Measurements from ENCODE around the gene NBAS. TPM values are rescaled to one million over a fixed set of nuclear protein-coding genes. Genes with fewer than 3 reads are reported as not detected.

The NBAS gene
- total RNA-seq, 1 experiment from 2014 or later, result 32.5 TPM

DNA sequence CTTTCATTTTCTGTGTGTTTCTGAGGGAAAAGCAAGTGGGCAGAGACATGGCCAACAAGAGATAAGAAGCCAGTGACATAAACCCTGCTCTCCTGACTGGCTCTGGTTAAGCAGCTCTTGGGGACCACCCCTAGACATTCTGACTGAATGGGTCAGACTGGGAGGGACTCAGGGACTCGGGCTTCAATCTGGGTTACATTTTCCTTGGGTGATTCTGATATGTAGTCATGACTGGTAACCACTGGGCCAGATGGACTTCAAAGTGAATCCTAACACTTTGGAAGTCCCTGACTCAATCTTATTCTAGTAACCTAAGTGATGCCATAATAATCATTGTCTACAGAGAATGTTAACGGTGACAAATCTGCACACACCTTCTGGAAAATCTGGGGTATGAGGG, 397.8 kb downstream of the NBAS start:
- Histone ChIP-seq H2BK15ac (ENCODE audit: low read depth, low read length) (no peak overlapping the region), H3K4me2 (ENCODE audit: insufficient read depth, insufficient read length, low read length) (no peak overlapping the region), H4K5ac (ENCODE audit: insufficient read length, low read depth, low read length) (no peak overlapping the region), H4K8ac (replicated peaks; ENCODE audit: insufficient read length, low read depth, low read length) (no peak overlapping the region), H2BK120ac (ENCODE audit: low read depth, low read length, poor library complexity, severe bottlenecking) (no peak overlapping the region), H3K79me2 (ENCODE audit: insufficient read depth, low read length) (no peaks in the 10 kb centered on the region), H3K27me3 (ENCODE audit: insufficient read depth, low read length) (no peaks in the 10 kb centered on the region), H4K91ac (ENCODE audit: insufficient read length, low read depth, low read length) (no peak overlapping the region), H2BK5ac (ENCODE audit: insufficient read length, low read length) (no peak overlapping the region), H3K9me3 (ENCODE audit: control insufficient read depth, low read depth, low read length) (no peaks in the 10 kb centered on the region), H2AFZ (ENCODE audit: low read length) (no peak overlapping the region), H3K4ac (ENCODE audit: low read depth, low read length) (no peak overlapping the region), H3K79me1 (ENCODE audit: insufficient read depth, low read depth, low read length, poor library complexity, severe bottlenecking) (no peaks in the 10 kb centered on the region), H3K18ac (ENCODE audit: insufficient read length, low read depth, low read length) (no peak overlapping the region), H3K27ac (ENCODE audit: insufficient read length, low read depth, low read length) (no peak overlapping the region), H3K4me1 (ENCODE audit: insufficient read depth, low read length) (no peaks in the 10 kb centered on the region; the same call in 1 of the 2 replicates), H2BK12ac (ENCODE audit: insufficient read length, low read depth, low read length) (no peak overlapping the region), H3K23me2 (ENCODE audit: insufficient read length, low read depth, low read length, poor library complexity, severe bottlenecking) (no peaks in the 10 kb centered on the region), H2AK5ac (ENCODE audit: insufficient read length, low read length) (no peak overlapping the region), H2BK20ac (ENCODE audit: low read depth, low read length, poor library complexity, severe bottlenecking) (no peak overlapping the region), H3K56ac (ENCODE audit: insufficient read length, low read depth, low read length) (no peak overlapping the region), H4K20me1 (ENCODE audit: control insufficient read depth, insufficient read depth, insufficient read length) (no peaks in the 10 kb centered on the region), H3T11ph (ENCODE audit: low read length) (no peak overlapping the region), H3K14ac (ENCODE audit: insufficient read depth, low read length) (no peak overlapping the region), H3K23ac (ENCODE audit: insufficient read length, low read depth, low read length) (no peak overlapping the region), H3K9ac (ENCODE audit: extremely low read depth, insufficient read length, low read length) (no peak overlapping the region)
- H3K4me1 Mint-ChIP-seq, result peaks cover 26 to 31% of the 10 kb centered on the region in 2 experiments
- no peak overlapping the region; a peak in 2 of 7 replicates for H3K27ac Mint-ChIP-seq
- H3K4me3 Mint-ChIP-seq, result no peak overlapping the region
- H3K9me3 Mint-ChIP-seq, result no peaks in the 10 kb centered on the region
- WGBS (ENCODE audit: extremely low coverage, insufficient read length, low lambda C conversion rate), result no CpG with 5 or more reads among the region's 2 CpGs
- DNase-seq, result no peak
- no peaks in the 10 kb centered on the region for H3K27me3 Mint-ChIP-seq (ENCODE audit: low read depth)
- H3K36me3 Mint-ChIP-seq (ENCODE audit: insufficient read depth in 1 of 3, low read depth in 3 of 3), result no peaks in the 10 kb centered on the region; a peak in 1 of 7 replicates
- TF ChIP-seq, protein P1, sequence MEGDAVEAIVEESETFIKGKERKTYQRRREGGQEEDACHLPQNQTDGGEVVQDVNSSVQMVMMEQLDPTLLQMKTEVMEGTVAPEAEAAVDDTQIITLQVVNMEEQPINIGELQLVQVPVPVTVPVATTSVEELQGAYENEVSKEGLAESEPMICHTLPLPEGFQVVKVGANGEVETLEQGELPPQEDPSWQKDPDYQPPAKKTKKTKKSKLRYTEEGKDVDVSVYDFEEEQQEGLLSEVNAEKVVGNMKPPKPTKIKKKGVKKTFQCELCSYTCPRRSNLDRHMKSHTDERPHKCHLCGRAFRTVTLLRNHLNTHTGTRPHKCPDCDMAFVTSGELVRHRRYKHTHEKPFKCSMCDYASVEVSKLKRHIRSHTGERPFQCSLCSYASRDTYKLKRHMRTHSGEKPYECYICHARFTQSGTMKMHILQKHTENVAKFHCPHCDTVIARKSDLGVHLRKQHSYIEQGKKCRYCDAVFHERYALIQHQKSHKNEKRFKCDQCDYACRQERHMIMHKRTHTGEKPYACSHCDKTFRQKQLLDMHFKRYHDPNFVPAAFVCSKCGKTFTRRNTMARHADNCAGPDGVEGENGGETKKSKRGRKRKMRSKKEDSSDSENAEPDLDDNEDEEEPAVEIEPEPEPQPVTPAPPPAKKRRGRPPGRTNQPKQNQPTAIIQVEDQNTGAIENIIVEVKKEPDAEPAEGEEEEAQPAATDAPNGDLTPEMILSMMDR (conservative IDR thresholded peaks at IDR 0.05), result no peak
